HepG2 (cell line): ENCODE data around the gene L2HGDH. TPM values are rescaled to one million over a fixed set of nuclear protein-coding genes. Genes with fewer than 3 reads are reported as not detected.

Experiments used
- ATAC-seq: fragments of 200-7000 bp; cut with Tn5 transposase; 3 replicates; pipeline ENCODE4 v1.9.1; 2020; ENCODE audit warnings: mild to moderate bottlenecking, moderate library complexity
- BruUV-seq: library from RNA; stranded (reverse); fragments of 400-500 nt; replicated peaks from 2 replicates; lab custom pipeline; 2021; lab: Mats Ljungman, UMichigan
- CTCF ChIA-PET: fragments of 300-600 bp; formaldehyde crosslinking; extraction: SDS; loops from one replicate; lab custom pipeline; 2021; ENCODE audit warnings: low total read pairs, inconsistent platforms, low intra/inter-chr PET ratio; lab: Yijun Ruan, JAX
- POLR2A ChIA-PET: fragments of 350-600 bp; sonication (Branson Sonifier 250); formaldehyde crosslinking; loops from one replicate; lab custom pipeline; 2020; ENCODE audit warnings: antibody characterized with exemption, inconsistent platforms; lab: Yijun Ruan, JAX
- DNase-seq: peaks from one replicate; pipeline ENCODE4 v3.0.0-alpha.2; 2015; ENCODE audit warnings: low spot score
- FAIRE-seq: peaks from 3 replicates; lab custom pipeline; 2011; peaks lifted over from hg19 to GRCh38; lab: Jason Lieb, UNC
- H2AFZ ChIP-seq: one replicate; pipeline ENCODE4 v1.6.1; 2011; ENCODE audit warnings: low read length, inconsistent platforms
- H3K27ac ChIP-seq: fragments of 300-600 bp; 3 replicates; pipeline ENCODE4 v1.8.0; 2011; ENCODE audit warnings: mixed run types, mild to moderate bottlenecking, mixed read lengths, low read length, inconsistent platforms; ENCODE audit not compliant: insufficient read depth; ENCODE audit errors: extremely low read length
- H3K27me3 ChIP-seq, 2 experiments: fragments of 200-600 bp in 1 of 2; 2 replicates in 1 of 2; 3 replicates in 1 of 2; pipeline versions ENCODE4 v1.6.0 to v1.8.0; 2011; ENCODE audit warnings: low read length in 2 of 2, mild to moderate bottlenecking in 2 of 2, moderate library complexity in 2 of 2, inconsistent platforms in 1 of 2; ENCODE audit not compliant: insufficient read depth in 2 of 2, control insufficient read depth in 1 of 2
- H3K36me3 ChIP-seq, 2 experiments: fragments of 200-600 bp in 1 of 2; replicated peaks in 1 of 2; 2 replicates in 1 of 2; 3 replicates in 1 of 2; pipeline versions ENCODE4 v1.5.1 to v1.8.0; 2011; ENCODE audit warnings: low read length in 2 of 2, inconsistent platforms in 1 of 2; ENCODE audit not compliant: insufficient read depth in 2 of 2, control insufficient read depth in 1 of 2
- H3K4me1 ChIP-seq: 2 replicates; pipeline ENCODE4 v1.5.1; 2012; ENCODE audit warnings: low read length, inconsistent platforms; ENCODE audit not compliant: insufficient read depth
- H3K4me2 ChIP-seq: 2 replicates; pipeline ENCODE4 v1.6.0; 2011; ENCODE audit warnings: low read depth, low read length, inconsistent platforms
- H3K4me3 ChIP-seq, 3 experiments: fragments of 200-600 bp in 1 of 3; sonication (generic), shearing (Covaris generic) in 1 of 3; replicated peaks in 1 of 3; 2 replicates each; pipeline ENCODE4 v1.5.1; 2011 to 2016; ENCODE audit warnings: low read length in 3 of 3, inconsistent platforms in 2 of 3, low read depth in 2 of 3, mild to moderate bottlenecking in 2 of 3, control low read depth in 1 of 3, mixed read lengths in 1 of 3; ENCODE audit not compliant: insufficient read depth in 1 of 3
- H3K79me2 ChIP-seq: one replicate; pipeline ENCODE4 v1.6.1; 2011; ENCODE audit warnings: low read length, inconsistent platforms; ENCODE audit not compliant: insufficient read depth
- H3K9ac ChIP-seq: 2 replicates; pipeline ENCODE4 v1.6.0; 2011; ENCODE audit warnings: mild to moderate bottlenecking, low read depth, low read length, inconsistent platforms; ENCODE audit not compliant: insufficient read depth
- H3K9me3 ChIP-seq: 2 replicates; pipeline ENCODE4 v1.5.1; 2012; ENCODE audit warnings: mild to moderate bottlenecking, low read length
- H4K20me1 ChIP-seq: 2 replicates; pipeline ENCODE4 v1.6.0; 2011; ENCODE audit warnings: inconsistent platforms, mild to moderate bottlenecking, low read length, moderate library complexity; ENCODE audit not compliant: insufficient read depth
- AKNA ChIP-seq: sonication (generic); formaldehyde crosslinking; IDR thresholded peaks from 2 replicates; pipeline ENCODE4 v1.4.0; 2020; ENCODE audit warnings: missing genetic modification reagents, borderline replicate concordance
- DZIP1 ChIP-seq: sonication (generic); formaldehyde crosslinking; IDR thresholded peaks from 2 replicates; pipeline ENCODE4 v1.5.0; 2020; ENCODE audit warnings: mild to moderate bottlenecking, missing genetic modification reagents
- HNRNPK ChIP-seq: fragments of 200-400 bp; formaldehyde crosslinking; IDR thresholded peaks from 2 replicates; pipeline ENCODE4 v1.6.1; 2018; ENCODE audit warnings: low read length, low read depth, moderate library complexity, mild to moderate bottlenecking; ENCODE audit not compliant: poor library complexity, severe bottlenecking
- KDM1A ChIP-seq: IDR thresholded peaks from 2 replicates; pipeline ENCODE4 v1.6.1; 2016; ENCODE audit warnings: missing compliant biosample characterization
- NBN ChIP-seq: fragments of 450-650 bp; conservative IDR thresholded peaks from 2 replicates; pipeline ENCODE4 v1.6.1; 2017
- NKX3-1 ChIP-seq: sonication (generic); formaldehyde crosslinking; IDR thresholded peaks from 2 replicates; pipeline ENCODE4 v1.5.0; 2020; ENCODE audit warnings: missing genetic modification reagents
- NR2F1 ChIP-seq, 2 experiments: fragments of 450-650 bp in 1 of 2; formaldehyde crosslinking in 1 of 2; IDR thresholded peaks; 2 replicates each; pipeline versions ENCODE4 v1.5.0 to v1.6.1; 2016 to 2020; ENCODE audit warnings: mild to moderate bottlenecking in 1 of 2, missing compliant biosample characterization in 1 of 2, missing genetic modification reagents in 1 of 2, moderate library complexity in 1 of 2
- PBX2 ChIP-seq: IDR thresholded peaks from 2 replicates; pipeline ENCODE4 v1.6.1; 2016; ENCODE audit warnings: control low read depth
- PRDM4 ChIP-seq: sonication (generic); formaldehyde crosslinking; IDR thresholded peaks from 2 replicates; pipeline ENCODE4 v1.9.0; 2021; ENCODE audit warnings: missing genetic modification reagents, borderline replicate concordance
- SNAI1 ChIP-seq: sonication (generic); formaldehyde crosslinking; IDR thresholded peaks from 2 replicates; pipeline ENCODE4 v1.5.0; 2020; ENCODE audit warnings: mild to moderate bottlenecking, missing genetic modification reagents, borderline replicate concordance
- SSRP1 ChIP-seq: IDR thresholded peaks from 2 replicates; pipeline ENCODE4 v1.6.1; 2016; ENCODE audit warnings: control low read depth
- ZBTB7A ChIP-seq: sonication (generic); formaldehyde crosslinking; IDR thresholded peaks from 2 replicates; pipeline ENCODE4 v1.8.0; 2022; ENCODE audit warnings: mild to moderate bottlenecking, missing genetic modification reagents
- ZNF557 ChIP-seq: sonication (generic); formaldehyde crosslinking; IDR thresholded peaks from 2 replicates; pipeline ENCODE4 v1.4.0; 2020; ENCODE audit warnings: missing genetic modification reagents
- ZNF572 ChIP-seq: sonication (generic); formaldehyde crosslinking; IDR thresholded peaks from 2 replicates; pipeline ENCODE4 v1.5.1; 2020; ENCODE audit warnings: mild to moderate bottlenecking, missing genetic modification reagents
- ZNF614 ChIP-seq: IDR thresholded peaks from 2 replicates; pipeline ENCODE4 v1.6.1; 2018; ENCODE audit warnings: missing biosample characterization, missing genetic modification reagents, inconsistent platforms, borderline replicate concordance
- WGBS: methylation state at CpG from one replicate; pipeline ENCODE4 v1.1.6; 2017; ENCODE audit warnings: low lambda C conversion rate; 5-methylcytosine and 5-hydroxymethylcytosine counted together
- in situ Hi-C: cut with HindIII; loops from 2 replicates; pipeline ENCODE4 v1.10.0; 2017; ENCODE audit warnings: low pct_unique_long_range_greater_than_20kb; ENCODE audit not compliant: extremely low pct_ligation_motif_present
- intact Hi-C: fragments of 100-400 bp; cut with micrococcal nuclease; formaldehyde crosslinking; loops from one replicate; pipeline ENCODE4 v1.10.0; 2022; ENCODE audit not compliant: unreplicated experiment
- polyA plus RNA-seq, 8 experiments: library from polyadenylated mRNA; depleted of rRNA in 3 of 8; stranded (reverse) in 7 of 8; unstranded in 1 of 8; fragments of >200 nt; fragmentation: Illumina TruSeq in 4 of 8; extraction: Trizol in 4 of 8; gene quantifications; 2 replicates each; pipeline versions ENCODE4 v1.2.1 to v1.2.3, GENCODE V29; 2011 to 2016; ENCODE audit warnings: low read depth in 4 of 8, missing spikeins in 1 of 8, mixed read lengths in 1 of 8; ENCODE audit not compliant: insufficient read depth in 1 of 8
- total RNA-seq, 5 experiments: library from RNA; depleted of rRNA; stranded (reverse); fragments of >200 nt; fragmentation: Illumina TruSeq; extraction: Trizol; gene quantifications; 2 replicates each; pipeline ENCODE4 v1.2.3, GENCODE V29; 2016; ENCODE audit warnings: low read depth in 1 of 5

The L2HGDH gene
- total and polyA plus RNA-seq, 2 of the 13 experiments (the other 11 are each of a cell fraction or from before 2014, with no cell fraction given), result 3.3 to 5.0 TPM

- Histone ChIP-seq H3K36me3 (no peaks in the 10 kb centered on the region), H2AFZ (no peak overlapping the region), H3K27me3 (no peaks in the 10 kb centered on the region), H4K20me1 (no peaks in the 10 kb centered on the region), H3K9me3 (no peaks in the 10 kb centered on the region), H3K4me2 (no peak overlapping the region), H3K27ac (no peak overlapping the region), H3K79me2 (no peaks in the 10 kb centered on the region), H3K9ac (no peak overlapping the region), H3K4me3 (no peak overlapping the region), H3K4me1 (peaks cover 9% of the 10 kb centered on the region; the same call in 1 of the 2 replicates)
- ChIA-PET CTCF (no interaction called here), POLR2A (no interaction called here)
- FAIRE-seq, result no peak
- ATAC-seq, result no peak
- DNase-seq, result no peak
- no TSS peak for BruUV-seq
- in situ Hi-C loops (no loop called here), intact Hi-C loops (no loop called here)
- 57% methylated on average over 4 of the region's 4 CpGs for WGBS
- TF ChIP-seq ZBTB7A (CRISPR knock-in tag), result no peak
- no peak for TF ChIP-seq PRDM4 (CRISPR knock-in tag)
- no peak for TF ChIP-seq SSRP1
- TF ChIP-seq ZNF614 (CRISPR knock-in tag), result no peak
- no peak for TF ChIP-seq NKX3-1 (CRISPR knock-in tag)
- TF ChIP-seq KDM1A (CRISPR knock-in tag), result no peak
- no peak for TF ChIP-seq AKNA (CRISPR knock-in tag)
- no peak for TF ChIP-seq DZIP1
- no peak for TF ChIP-seq HNRNPK
- no peak for TF ChIP-seq PBX2 (CRISPR knock-in tag)
- no peak for TF ChIP-seq ZNF572
- no peak for TF ChIP-seq SNAI1 (CRISPR knock-in tag)
- TF ChIP-seq NBN, result no peak
- TF ChIP-seq ZNF557 (CRISPR knock-in tag), result no peak
- TF ChIP-seq NR2F1 (CRISPR knock-in tag; IDR thresholded peaks at IDR 0.05), result no peak
Observed at GRCh38 chr14:50353126-50353525, 41.1 kb upstream of the L2HGDH start.
